HCT116 (cell line): ENCODE results near the gene ALOX5AP.

Experiments used
- CEBPB ChIP-seq: IDR thresholded peaks from 2 replicates; pipeline ENCODE4 v1.6.1; 2012; ENCODE audit warnings: low read depth
- EZH2 ChIP-seq: fragments of 200-600 bp; sonication (generic); IDR thresholded peaks from 2 replicates; pipeline ENCODE4 v1.6.1; 2017; ENCODE audit warnings: antibody characterized with exemption, mixed run types
- POLR2A ChIP-seq: IDR thresholded peaks from 2 replicates; pipeline ENCODE4 v1.7.0; 2011; ENCODE audit warnings: borderline replicate concordance; ENCODE audit not compliant: insufficient read depth, insufficient read length; ENCODE audit errors: extremely low read depth
- POLR2AphosphoS5 ChIP-seq: IDR thresholded peaks from 2 replicates; pipeline ENCODE4 v1.6.1; 2011; ENCODE audit warnings: mild to moderate bottlenecking, low read depth, low read length, moderate library complexity
- SIN3A ChIP-seq: IDR thresholded peaks from 2 replicates; pipeline ENCODE4 v1.6.1; 2012; ENCODE audit warnings: low read depth
- TCF7L2 ChIP-seq: IDR thresholded peaks from 2 replicates; pipeline ENCODE4 v1.7.0; 2011; ENCODE audit warnings: borderline replicate concordance, inconsistent platforms; ENCODE audit not compliant: insufficient read depth, insufficient read length; ENCODE audit errors: extremely low read depth
- TF ChIP-seq, protein P1 (sequence below), 3 experiments: fragments of 200-600 bp in 1 of 3; sonication (generic) in 1 of 3; IDR thresholded peaks in 2 of 3; conservative IDR thresholded peaks in 1 of 3; 2 replicates each; pipeline ENCODE4 v1.5.1; 2012 to 2017; ENCODE audit warnings: low read depth in 2 of 3, low read length in 2 of 3, antibody characterized with exemption in 1 of 3, borderline replicate concordance in 1 of 3, control low read depth in 1 of 3, mild to moderate bottlenecking in 1 of 3, mixed read lengths in 1 of 3, mixed run types in 1 of 3, moderate library complexity in 1 of 3; ENCODE audit not compliant: insufficient read depth in 1 of 3
- TF ChIP-seq, protein P2 (sequence below): IDR thresholded peaks from 2 replicates; pipeline ENCODE4 v1.6.1; 2012; ENCODE audit warnings: low read depth
- TF ChIP-seq, protein P3 (sequence below): IDR thresholded peaks from 2 replicates; pipeline ENCODE4 v1.6.1; 2012

DNA sequence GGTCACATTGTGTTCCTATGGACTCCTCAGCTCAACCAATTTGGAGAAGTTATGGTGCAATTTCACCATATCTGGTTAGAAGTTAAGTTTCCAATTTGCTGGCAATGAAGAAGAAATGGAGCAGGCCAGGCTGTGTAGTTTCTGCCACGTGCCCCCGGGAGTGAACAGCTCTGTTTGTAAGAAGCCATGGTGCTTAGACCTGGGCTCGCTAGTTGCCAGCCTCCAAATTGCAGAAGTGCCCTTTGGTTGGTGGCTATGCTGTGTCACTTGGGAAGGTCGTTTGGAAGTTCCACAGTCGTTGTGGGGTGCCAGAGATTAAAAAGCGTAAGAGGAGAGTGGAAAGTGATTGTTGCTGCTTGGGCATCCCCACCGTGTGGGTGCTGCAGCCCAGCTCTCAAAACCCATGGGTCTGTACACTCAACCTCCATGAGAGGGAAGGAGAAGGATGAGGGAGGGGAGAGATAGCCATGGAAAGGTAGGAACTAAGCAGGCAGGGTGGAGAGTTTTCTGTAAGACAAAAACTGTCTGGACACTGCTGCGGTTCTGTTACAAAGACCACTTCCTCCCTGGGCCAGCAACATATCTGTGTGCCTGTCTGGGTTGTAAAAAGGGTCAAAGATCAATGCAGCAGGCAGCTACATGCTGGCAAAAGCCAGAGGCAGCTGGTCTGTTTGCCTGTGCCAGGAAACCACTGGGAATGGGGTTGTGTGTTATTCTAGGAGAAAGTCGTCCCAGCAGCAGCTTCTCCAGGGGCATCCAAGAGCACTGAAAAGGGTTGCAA lies 10.8 kb downstream of the ALOX5AP start:
- TF ChIP-seq CEBPB (no peak), POLR2A (no peak), SIN3A (no peak), EZH2 (no peak), POLR2AphosphoS5 (no peak), TCF7L2 (no peak)
- TF ChIP-seq, protein P1, sequence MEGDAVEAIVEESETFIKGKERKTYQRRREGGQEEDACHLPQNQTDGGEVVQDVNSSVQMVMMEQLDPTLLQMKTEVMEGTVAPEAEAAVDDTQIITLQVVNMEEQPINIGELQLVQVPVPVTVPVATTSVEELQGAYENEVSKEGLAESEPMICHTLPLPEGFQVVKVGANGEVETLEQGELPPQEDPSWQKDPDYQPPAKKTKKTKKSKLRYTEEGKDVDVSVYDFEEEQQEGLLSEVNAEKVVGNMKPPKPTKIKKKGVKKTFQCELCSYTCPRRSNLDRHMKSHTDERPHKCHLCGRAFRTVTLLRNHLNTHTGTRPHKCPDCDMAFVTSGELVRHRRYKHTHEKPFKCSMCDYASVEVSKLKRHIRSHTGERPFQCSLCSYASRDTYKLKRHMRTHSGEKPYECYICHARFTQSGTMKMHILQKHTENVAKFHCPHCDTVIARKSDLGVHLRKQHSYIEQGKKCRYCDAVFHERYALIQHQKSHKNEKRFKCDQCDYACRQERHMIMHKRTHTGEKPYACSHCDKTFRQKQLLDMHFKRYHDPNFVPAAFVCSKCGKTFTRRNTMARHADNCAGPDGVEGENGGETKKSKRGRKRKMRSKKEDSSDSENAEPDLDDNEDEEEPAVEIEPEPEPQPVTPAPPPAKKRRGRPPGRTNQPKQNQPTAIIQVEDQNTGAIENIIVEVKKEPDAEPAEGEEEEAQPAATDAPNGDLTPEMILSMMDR (IDR thresholded peaks at IDR 0.05 in 2 of 3, conservative IDR thresholded peaks at IDR 0.05 in 1 of 3; ENCODE audit: borderline replicate concordance in 1 of 3, insufficient read depth in 1 of 3, low read depth in 2 of 3, low read length in 2 of 3), result no peak
- TF ChIP-seq, protein P2, sequence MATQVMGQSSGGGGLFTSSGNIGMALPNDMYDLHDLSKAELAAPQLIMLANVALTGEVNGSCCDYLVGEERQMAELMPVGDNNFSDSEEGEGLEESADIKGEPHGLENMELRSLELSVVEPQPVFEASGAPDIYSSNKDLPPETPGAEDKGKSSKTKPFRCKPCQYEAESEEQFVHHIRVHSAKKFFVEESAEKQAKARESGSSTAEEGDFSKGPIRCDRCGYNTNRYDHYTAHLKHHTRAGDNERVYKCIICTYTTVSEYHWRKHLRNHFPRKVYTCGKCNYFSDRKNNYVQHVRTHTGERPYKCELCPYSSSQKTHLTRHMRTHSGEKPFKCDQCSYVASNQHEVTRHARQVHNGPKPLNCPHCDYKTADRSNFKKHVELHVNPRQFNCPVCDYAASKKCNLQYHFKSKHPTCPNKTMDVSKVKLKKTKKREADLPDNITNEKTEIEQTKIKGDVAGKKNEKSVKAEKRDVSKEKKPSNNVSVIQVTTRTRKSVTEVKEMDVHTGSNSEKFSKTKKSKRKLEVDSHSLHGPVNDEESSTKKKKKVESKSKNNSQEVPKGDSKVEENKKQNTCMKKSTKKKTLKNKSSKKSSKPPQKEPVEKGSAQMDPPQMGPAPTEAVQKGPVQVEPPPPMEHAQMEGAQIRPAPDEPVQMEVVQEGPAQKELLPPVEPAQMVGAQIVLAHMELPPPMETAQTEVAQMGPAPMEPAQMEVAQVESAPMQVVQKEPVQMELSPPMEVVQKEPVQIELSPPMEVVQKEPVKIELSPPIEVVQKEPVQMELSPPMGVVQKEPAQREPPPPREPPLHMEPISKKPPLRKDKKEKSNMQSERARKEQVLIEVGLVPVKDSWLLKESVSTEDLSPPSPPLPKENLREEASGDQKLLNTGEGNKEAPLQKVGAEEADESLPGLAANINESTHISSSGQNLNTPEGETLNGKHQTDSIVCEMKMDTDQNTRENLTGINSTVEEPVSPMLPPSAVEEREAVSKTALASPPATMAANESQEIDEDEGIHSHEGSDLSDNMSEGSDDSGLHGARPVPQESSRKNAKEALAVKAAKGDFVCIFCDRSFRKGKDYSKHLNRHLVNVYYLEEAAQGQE, result no peak
- TF ChIP-seq, protein P3, sequence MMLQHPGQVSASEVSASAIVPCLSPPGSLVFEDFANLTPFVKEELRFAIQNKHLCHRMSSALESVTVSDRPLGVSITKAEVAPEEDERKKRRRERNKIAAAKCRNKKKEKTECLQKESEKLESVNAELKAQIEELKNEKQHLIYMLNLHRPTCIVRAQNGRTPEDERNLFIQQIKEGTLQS, result no peak
